Hematopoietic multipotent progenitor cell (in vitro differentiated cells): Measurements from ENCODE around the gene PSMC5. TPM values are rescaled to one million over a fixed set of nuclear protein-coding genes. Genes with fewer than 3 reads are reported as not detected.
"Not testable (repeated sequence)": the region's sequence is repeated elsewhere in the genome, so short reads cannot be mapped to it uniquely, and the experiment has no call there.

ENCODE experiments used
- DNase-seq, 3 donors: peaks; one replicate each; pipeline ENCODE4 v3.0.0-alpha.2; 2011 to 2015; ENCODE audit warnings: low read depth in 2 of 3, low spot score in 2 of 3
- total RNA-seq: library from RNA; depleted of rRNA; stranded (reverse); fragments of >200 nt; gene quantifications from one replicate; pipeline ENCODE4 v1.2.3, GENCODE V29; 2012

Gene PSMC5
- total RNA-seq = 43.4 TPM

DNA sequence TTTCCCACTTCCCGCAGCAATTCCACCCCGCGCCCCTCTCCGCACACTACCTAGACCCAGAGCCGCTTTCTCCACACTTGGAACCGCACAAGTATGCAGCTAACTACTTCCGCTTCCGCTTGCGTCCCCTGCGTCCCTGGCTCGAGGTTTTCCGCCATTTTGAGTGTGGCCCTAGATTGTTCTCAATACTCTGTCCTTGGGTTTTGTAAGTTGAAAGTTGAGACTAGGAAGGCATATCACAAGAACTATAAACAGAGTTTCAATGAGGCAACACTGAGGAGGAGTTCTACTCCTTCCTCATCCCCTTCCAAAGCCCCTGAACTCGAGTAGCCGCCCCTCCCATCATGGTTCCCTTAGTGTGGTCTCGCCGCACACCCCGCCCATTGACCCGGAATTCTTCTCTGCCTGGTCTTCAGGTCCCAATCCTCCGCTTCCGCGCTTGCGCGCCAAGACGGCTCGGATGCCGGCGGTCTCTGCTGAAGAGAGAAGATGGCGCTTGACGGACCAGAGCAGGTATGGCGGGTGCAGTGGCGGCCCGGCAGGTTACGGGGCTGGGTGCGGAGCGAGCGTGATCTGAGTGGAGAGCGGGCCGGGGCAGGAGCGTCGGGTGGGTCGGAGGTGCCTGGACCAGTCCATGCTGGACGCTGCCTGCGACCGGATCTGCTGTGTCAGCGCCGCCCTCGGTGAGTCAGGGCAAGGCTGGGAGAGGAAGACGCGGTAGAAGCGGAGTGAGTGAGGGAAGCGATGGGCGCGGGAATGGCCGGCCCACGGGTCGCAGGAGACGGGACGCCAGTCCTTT is at the start of gene PSMC5, which contains the start of gene FTSJ3:
PSMC5 (plus strand) TSS at position 430 of the 799 bp plus-strand sequence; CDS start at position 490, 60 bp downstream.
FTSJ3 (minus strand) TSS at position 662 of the 799 bp plus-strand sequence. CDS start 761 bp downstream, outside the sequence.
- DNase-seq = peak; percentile 91 to 98 (median 97)

DNA sequence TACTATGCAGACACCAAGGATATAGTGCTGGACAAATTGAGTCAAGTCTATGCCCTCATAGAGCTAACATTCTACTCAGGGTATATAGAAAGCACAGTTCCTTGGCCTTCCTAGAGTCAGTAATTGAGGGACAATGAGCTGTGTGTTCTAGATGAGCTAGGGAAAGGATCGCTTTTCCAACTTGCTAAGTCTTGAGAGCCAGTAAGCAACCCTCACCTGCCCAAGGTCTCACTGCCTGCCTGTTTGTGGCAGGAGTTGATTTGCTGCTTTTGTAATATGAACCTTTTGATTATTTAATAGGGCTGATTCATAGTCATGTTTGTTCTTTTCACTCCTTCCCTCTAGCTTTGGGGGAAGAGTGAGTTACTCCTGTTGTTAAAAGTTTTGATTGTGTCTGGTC is 46.7 kb upstream of the PSMC5 start:
- DNase-seq = no peak

- no peak for DNase-seq
Measured at GRCh38 chr17:63780928-63781327, 46.3 kb upstream of the PSMC5 start.

DNA sequence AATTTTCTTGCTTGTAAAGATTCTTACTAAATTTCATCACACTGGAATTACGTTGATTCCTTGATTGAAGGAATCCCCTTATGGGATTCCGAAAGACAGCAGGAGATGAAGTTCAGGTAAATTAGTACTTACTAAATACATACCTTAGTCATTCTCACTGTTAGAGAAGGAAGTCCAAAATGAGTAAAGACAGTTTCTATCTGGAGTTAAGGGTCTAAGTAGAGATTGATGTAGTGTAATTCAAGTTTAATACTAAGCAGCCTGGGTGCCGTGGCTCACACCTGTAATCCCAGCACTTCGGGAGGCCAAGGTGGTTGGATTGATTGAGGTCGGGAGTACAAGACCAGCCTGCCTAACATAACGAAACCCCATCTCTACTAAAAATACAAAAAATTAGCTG is 43.7 kb upstream of the PSMC5 start:
- no peak for DNase-seq

DNA sequence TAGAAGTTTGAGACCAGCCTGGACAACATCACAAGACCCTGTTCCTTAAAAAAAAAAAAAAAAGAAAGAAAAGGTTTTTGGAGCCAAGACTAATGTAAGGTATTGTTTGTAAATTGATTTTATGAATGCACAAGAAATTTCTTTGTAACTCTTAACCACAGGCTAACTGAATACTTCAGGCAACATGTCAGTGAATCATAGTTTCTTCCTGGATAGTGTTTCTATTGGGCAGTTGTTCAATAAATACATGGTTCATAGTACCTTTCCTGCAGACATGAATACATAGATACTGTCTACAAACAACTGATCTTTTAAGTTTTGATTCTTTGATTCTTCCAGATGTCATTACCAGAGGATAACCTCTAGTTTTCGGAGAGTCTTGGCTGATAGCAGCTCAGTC is 41.7 kb upstream of the PSMC5 start:
- no peak for DNase-seq

DNA sequence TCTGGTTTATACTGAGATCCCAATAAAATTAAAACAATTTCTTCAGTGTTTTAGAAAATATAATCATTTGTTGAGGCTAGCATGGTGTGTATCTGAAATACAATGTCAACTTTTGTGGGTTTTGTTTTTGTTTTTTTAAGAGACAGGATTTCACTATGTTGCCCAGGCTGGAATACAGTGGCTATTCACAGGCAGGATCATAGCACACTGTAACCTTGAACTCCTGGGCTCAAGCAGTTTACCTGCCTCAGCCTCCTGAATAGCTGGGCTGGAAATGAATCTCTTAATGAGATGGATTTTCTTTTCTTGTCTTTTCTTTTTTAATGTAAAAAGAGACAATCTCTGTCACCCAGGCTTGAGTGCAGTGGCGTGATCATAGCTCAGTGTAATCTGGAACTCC is 41.1 kb upstream of the PSMC5 start:
- DNase-seq = no peak

DNA sequence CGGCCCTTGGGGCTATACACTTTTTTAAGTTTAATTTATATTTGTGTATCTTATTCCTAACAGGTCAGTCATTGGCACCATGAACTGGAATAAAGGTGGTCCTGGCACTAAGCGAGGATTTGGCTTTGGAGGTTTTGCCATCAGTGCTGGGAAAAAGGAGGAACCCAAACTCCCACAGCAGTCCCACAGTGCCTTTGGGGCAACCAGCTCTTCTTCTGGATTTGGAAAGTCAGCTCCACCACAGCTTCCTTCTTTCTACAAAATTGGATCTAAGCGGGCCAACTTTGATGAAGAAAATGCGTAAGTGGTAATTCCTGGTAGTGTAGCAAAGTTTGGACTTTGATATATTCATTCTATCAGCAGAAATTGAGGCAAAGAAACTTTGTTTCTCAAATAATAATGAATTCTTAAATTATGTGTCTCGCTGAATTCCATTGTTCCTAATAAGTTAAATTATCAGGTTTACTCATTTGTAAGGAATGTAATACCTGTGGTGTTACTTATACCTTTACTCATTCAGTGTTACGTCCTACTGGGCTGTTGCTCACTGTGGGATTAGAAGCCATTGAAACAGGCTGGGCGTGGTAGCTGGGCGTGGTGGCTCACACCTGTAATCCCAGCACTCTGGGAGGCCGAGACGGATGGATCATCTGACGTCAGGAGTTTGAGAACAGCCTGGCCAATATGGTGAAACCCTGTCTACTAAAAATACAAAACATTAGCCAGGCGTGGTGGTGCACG is 40.1 kb upstream of the PSMC5 start:
- DNase-seq = no peak

- DNase-seq = no peak
Measured at GRCh38 chr17:63790057-63790456, 37.2 kb upstream of the PSMC5 start.

- no peak for DNase-seq
Measured at GRCh38 chr17:63792055-63792729, 35.0 kb upstream of the PSMC5 start.

GRCh38 chr17:63796375-63796774 is 30.9 kb upstream of the PSMC5 start:
- DNase-seq = not testable (repeated sequence)

GRCh38 chr17:63798572-63799106 is 28.6 kb upstream of the PSMC5 start:
- no peak for DNase-seq

- no peak for DNase-seq
Measured at GRCh38 chr17:63800783-63801182, 26.4 kb upstream of the PSMC5 start.

GRCh38 chr17:63804328-63804727 is 22.9 kb upstream of the PSMC5 start:
- no peak for DNase-seq

DNA sequence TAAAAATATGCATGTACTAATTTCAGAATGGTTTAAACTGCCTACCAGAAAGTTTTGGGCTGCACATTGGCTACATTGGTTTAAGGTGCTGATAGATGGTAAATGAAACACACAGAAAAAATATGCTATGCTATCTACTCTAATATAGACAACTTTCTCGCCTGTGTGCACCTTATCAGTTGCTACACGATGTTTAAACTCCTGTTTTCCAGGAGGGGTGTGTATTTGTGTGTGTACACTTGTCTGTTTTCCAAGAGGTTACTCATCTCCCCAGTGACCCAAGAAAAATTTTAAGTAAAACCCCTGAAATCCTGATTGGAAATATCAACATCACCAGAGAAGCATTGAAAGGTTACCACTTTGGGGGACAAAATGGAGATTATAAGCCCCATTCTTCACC is 21.6 kb upstream of the PSMC5 start:
- DNase-seq = no peak

DNA sequence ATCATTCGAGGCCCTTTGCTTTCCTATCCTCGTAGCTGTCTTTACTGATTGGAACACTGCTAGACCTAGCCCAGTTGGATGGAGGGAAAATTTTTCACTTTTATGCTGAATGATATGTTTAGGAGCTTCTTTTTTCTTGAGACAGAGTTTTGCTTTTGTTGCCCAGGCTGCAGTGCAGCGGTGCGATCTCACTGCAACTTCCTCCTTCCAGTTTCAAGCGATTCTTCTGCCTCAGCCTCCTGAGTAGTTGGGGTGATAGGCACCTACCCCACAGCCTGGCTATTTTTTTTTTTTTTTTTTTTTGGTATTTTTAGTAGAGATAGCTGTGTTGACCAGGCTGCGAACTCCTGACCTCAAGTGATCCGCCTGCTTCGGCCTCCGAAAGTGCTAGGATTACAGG is 17.3 kb upstream of the PSMC5 start:
- no peak for DNase-seq

DNA sequence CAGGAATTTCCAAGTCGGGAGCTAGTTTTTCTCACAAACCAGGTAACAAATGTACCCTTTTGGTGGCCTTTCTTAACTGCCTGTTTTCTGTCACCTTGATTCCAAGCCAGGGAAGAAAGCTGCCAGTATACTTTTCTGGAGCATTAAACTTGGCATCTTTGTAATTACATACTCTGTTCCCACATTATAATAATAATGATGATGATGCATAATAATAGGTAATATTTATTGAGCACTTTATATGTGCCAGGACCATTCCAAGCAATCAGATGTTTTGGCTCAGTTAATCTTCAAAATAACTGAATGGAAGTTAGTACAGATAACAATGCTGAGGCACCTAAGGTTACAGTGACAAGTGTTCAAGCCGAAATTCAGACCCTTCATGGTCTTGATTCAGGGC is 11.1 kb upstream of the PSMC5 start:
- DNase-seq = no peak

DNA sequence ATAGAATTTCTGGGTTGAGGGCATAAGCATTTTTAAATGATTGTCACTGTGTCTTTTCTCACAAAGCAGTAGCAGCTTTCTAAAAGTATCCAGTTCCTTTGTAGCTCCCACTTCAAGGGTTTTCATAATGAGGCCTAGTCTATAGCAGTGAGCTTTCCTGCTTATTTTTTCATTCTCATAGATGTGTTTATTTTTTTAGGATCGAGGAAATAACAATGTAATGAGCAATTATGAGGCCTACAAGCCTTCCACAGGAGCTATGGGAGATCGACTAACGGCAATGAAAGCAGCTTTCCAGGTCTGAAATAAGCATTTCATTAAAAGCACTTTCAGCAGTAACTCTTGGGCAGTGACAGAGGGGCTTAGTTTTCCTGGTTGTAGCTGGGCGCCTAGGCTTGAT is 10.6 kb upstream of the PSMC5 start:
- no peak for DNase-seq

- no peak for DNase-seq
Measured at GRCh38 chr17:63817736-63818385, 9.4 kb upstream of the PSMC5 start.

- DNase-seq = no peak
Measured at GRCh38 chr17:63819131-63819530, 8.1 kb upstream of the PSMC5 start.
